Large intestine (tissue), 12 donors: ENCODE results near the gene HNRNPCL2. TPM values are rescaled to one million over a fixed set of nuclear protein-coding genes. Genes with fewer than 3 reads are reported as not detected.
"Not testable (repeated sequence)": the region's sequence is repeated elsewhere in the genome, so short reads cannot be mapped to it uniquely, and the experiment has no call there.

Experiments used
- DNase-seq, 2 donors: peaks; one replicate each; pipeline versions ENCODE4 v3.0.0 to v3.0.0-alpha.2; 2013
- H3K27ac ChIP-seq: one replicate; pipeline ENCODE4 v1.5.1; 2013; ENCODE audit warnings: low read length
- H3K27me3 ChIP-seq: 2 replicates; pipeline ENCODE4 v1.6.1; 2013; ENCODE audit warnings: low read length; ENCODE audit not compliant: control insufficient read depth, insufficient read depth
- H3K36me3 ChIP-seq: 2 replicates; pipeline ENCODE4 v1.6.1; 2013; ENCODE audit warnings: low read length; ENCODE audit not compliant: control insufficient read depth, insufficient read depth
- H3K4me1 ChIP-seq: one replicate; pipeline ENCODE4 v1.6.1; 2013; ENCODE audit warnings: low read length; ENCODE audit not compliant: control insufficient read depth, insufficient read depth
- H3K4me3 ChIP-seq: one replicate; pipeline ENCODE4 v1.5.1; 2013; ENCODE audit warnings: low read length
- H3K9me3 ChIP-seq: one replicate; pipeline ENCODE4 v1.6.1; 2013; ENCODE audit warnings: mild to moderate bottlenecking, low read depth, low read length, moderate library complexity; ENCODE audit not compliant: control insufficient read depth
- WGBS: methylation state at CpG from one replicate; pipeline ENCODE4 v1.1.5; 2013; ENCODE audit warnings: low lambda C conversion rate; ENCODE audit not compliant: insufficient coverage; 5-methylcytosine and 5-hydroxymethylcytosine counted together
- long read RNA-seq, 11 donors: transcript quantifications; one replicate each; lab custom pipeline, GENCODE V29; 2026
- polyA plus RNA-seq: library from polyadenylated mRNA; unstranded; fragments of 120-200 nt; gene quantifications from one replicate; pipeline ENCODE4 v1.2.1, GENCODE V29; 2013

Gene HNRNPCL2
- polyA plus RNA-seq = not detected
- long read RNA-seq, donor 1 = 0 reads
- long read RNA-seq, donor 2 = 0 reads
- long read RNA-seq, donor 3 = 0 reads
- long read RNA-seq, donor 4 = 0 reads
- long read RNA-seq, donor 5 = 0 reads
- long read RNA-seq, donor 6 = 0 reads
- long read RNA-seq, donor 7 = 0 reads
- long read RNA-seq, donor 8 = 0 reads
- long read RNA-seq, donor 9 = 0 reads
- long read RNA-seq, donor 10 = 0 reads
- long read RNA-seq, donor 11 = 0 reads

GRCh38 chr1:13116754-13117153 lies at the start of gene HNRNPCL2:
HNRNPCL2 (minus strand) TSS chr1:13116854; CDS start chr1:13116400, 454 bp downstream.
- WGBS = no CpG with 5 or more reads among the region's 6 CpGs
- not testable (repeated sequence) for H3K36me3 ChIP-seq, H3K27ac ChIP-seq, H3K9me3 ChIP-seq, H3K4me1 ChIP-seq, DNase-seq, H3K4me3 ChIP-seq, H3K27me3 ChIP-seq

- no CpG with 5 or more reads among the region's 8 CpGs for WGBS
- not testable (repeated sequence) for H3K4me3 ChIP-seq, H3K36me3 ChIP-seq, H3K27me3 ChIP-seq, H3K9me3 ChIP-seq, H3K4me1 ChIP-seq, H3K27ac ChIP-seq, DNase-seq
These were observed 48.9 kb upstream of the HNRNPCL2 start, which contains the start of gene HNRNPCL4 for GRCh38 chr1:13165531-13165930. HNRNPCL4 (minus strand) TSS chr1:13165631; CDS start chr1:13165467, 164 bp downstream.

GRCh38 chr1:13155909-13156308 lies 39.3 kb upstream of the HNRNPCL2 start, which contains the start of gene PRAMEF26:
PRAMEF26 (minus strand) TSS chr1:13156009; CDS start chr1:13153095, 2,914 bp downstream.
- not testable (repeated sequence) for H3K9me3 ChIP-seq, H3K36me3 ChIP-seq, H3K4me3 ChIP-seq, H3K4me1 ChIP-seq, DNase-seq, H3K27ac ChIP-seq, H3K27me3 ChIP-seq
- WGBS = no CpG with 5 or more reads among the region's 5 CpGs

GRCh38 chr1:13070474-13070873 lies 46.2 kb downstream of the HNRNPCL2 start, which contains the start of gene PRAMEF25:
PRAMEF25 (plus strand) TSS chr1:13070774; CDS start chr1:13073694, 2,920 bp downstream.
- DNase-seq, H3K4me1 ChIP-seq, H3K27me3 ChIP-seq, H3K36me3 ChIP-seq, H3K27ac ChIP-seq, H3K9me3 ChIP-seq, H3K4me3 ChIP-seq: not testable (repeated sequence)
- no CpG with 5 or more reads among the region's 4 CpGs for WGBS

Other genes starting within 250 kb of the HNRNPCL2 start
- not detected for gene PRAMEF4, start 230.7 kb downstream of the HNRNPCL2 start, polyA plus RNA-seq
- gene PRAMEF10, start 218.6 kb downstream of the HNRNPCL2 start, polyA plus RNA-seq = not detected
- not detected for gene PRAMEF7, start 200.2 kb downstream of the HNRNPCL2 start, polyA plus RNA-seq
- not detected for gene PRAMEF6, start 169.3 kb downstream of the HNRNPCL2 start, polyA plus RNA-seq
- not detected for gene PRAMEF27, start 60.3 kb downstream of the HNRNPCL2 start, polyA plus RNA-seq
- not detected for gene HNRNPCL3, start 56.1 kb downstream of the HNRNPCL2 start, polyA plus RNA-seq
- not detected for gene PRAMEF25, start 46.1 kb downstream of the HNRNPCL2 start, polyA plus RNA-seq
- not detected for gene PRAMEF26, start 39.2 kb upstream of the HNRNPCL2 start, polyA plus RNA-seq
- not detected for gene HNRNPCL4, start 48.8 kb upstream of the HNRNPCL2 start, polyA plus RNA-seq
- not detected for gene PRAMEF9, start 55.0 kb upstream of the HNRNPCL2 start, polyA plus RNA-seq
- not detected for gene PRAMEF13, start 84.6 kb upstream of the HNRNPCL2 start, polyA plus RNA-seq
- not detected for gene PRAMEF18, start 109.3 kb upstream of the HNRNPCL2 start, polyA plus RNA-seq
- not detected for gene PRAMEF5, start 137.3 kb upstream of the HNRNPCL2 start, polyA plus RNA-seq
- gene PRAMEF8, start 168.3 kb upstream of the HNRNPCL2 start, polyA plus RNA-seq = not detected
- gene PRAMEF33, start 186.7 kb upstream of the HNRNPCL2 start, polyA plus RNA-seq = not detected
- not detected for gene PRAMEF15, start 198.7 kb upstream of the HNRNPCL2 start, polyA plus RNA-seq
- not detected for gene PRAMEF14, start 230.3 kb upstream of the HNRNPCL2 start, polyA plus RNA-seq